ENCODE data around the gene CACNA1C. TPM values are rescaled to one million over a fixed set of nuclear protein-coding genes. Genes with fewer than 3 reads are reported as not detected.

The CACNA1C gene
- 0.86 and 0.98 TPM in 2 replicates for total RNA-seq

GRCh38 chr12:2052826-2053678 is at the start of gene CACNA1C:
TSS of gene CACNA1C (plus strand) at chr12:2052987. CDS start at chr12:2053563, 576 bp downstream.

GRCh38 chr12:2004113-2004929 is 48.5 kb upstream of the CACNA1C start, which contains the start of gene DCP1B:
TSS of gene DCP1B (minus strand) at chr12:2004457. CDS start at chr12:2004431, 26 bp downstream.

Other genes with a start within 250 kb of the CACNA1C start
- 0.10 TPM in 1 of 2 replicates, not detected in the other for gene LRTM2, start 232.4 kb upstream of the CACNA1C start, total RNA-seq
- 0.65 and 1.3 TPM in 2 replicates for gene CACNA2D4, start 134.3 kb upstream of the CACNA1C start, total RNA-seq
- 15.8 and 17.6 TPM in 2 replicates for gene DCP1B, start 48.5 kb upstream of the CACNA1C start, total RNA-seq

Measured in vein endothelial cell (primary cell).